Measurements from ENCODE around the gene PLP2.

Gene PLP2

GRCh38 chrX:49208399-49208798, 36.7 kb downstream of the PLP2 start:
- H3K27me3 ChIP-seq (ENCODE audit: control insufficient read depth, low read length), result no peaks in the 10 kb centered on the region
- H3K9me3 ChIP-seq (ENCODE audit: control insufficient read depth, insufficient read depth, low read length), result no peaks in the 10 kb centered on the region
- H3F3A ChIP-seq (ENCODE audit: control insufficient read depth, insufficient read depth), result no peaks in the 10 kb centered on the region
- no peak overlapping the region for H3K27ac ChIP-seq (ENCODE audit: low read depth, low read length)
- no peak overlapping the region for H3K4me3 ChIP-seq (ENCODE audit: low read length)
- H3K79me2 ChIP-seq (ENCODE audit: control insufficient read depth, low read length), result no peaks in the 10 kb centered on the region
- no peak overlapping the region for H3K4me2 ChIP-seq (ENCODE audit: low read length)
- no peaks in the 10 kb centered on the region for H3K9me2 ChIP-seq (replicated peaks; ENCODE audit: control insufficient read depth, low read length)
- no peaks in the 10 kb centered on the region for H3K4me1 ChIP-seq (ENCODE audit: control insufficient read depth, low read length)
- no peak for TF ChIP-seq EZH2phosphoT487 (IDR thresholded peaks at IDR 0.05; ENCODE audit: borderline replicate concordance, low read length)
- TF ChIP-seq, protein P1, sequence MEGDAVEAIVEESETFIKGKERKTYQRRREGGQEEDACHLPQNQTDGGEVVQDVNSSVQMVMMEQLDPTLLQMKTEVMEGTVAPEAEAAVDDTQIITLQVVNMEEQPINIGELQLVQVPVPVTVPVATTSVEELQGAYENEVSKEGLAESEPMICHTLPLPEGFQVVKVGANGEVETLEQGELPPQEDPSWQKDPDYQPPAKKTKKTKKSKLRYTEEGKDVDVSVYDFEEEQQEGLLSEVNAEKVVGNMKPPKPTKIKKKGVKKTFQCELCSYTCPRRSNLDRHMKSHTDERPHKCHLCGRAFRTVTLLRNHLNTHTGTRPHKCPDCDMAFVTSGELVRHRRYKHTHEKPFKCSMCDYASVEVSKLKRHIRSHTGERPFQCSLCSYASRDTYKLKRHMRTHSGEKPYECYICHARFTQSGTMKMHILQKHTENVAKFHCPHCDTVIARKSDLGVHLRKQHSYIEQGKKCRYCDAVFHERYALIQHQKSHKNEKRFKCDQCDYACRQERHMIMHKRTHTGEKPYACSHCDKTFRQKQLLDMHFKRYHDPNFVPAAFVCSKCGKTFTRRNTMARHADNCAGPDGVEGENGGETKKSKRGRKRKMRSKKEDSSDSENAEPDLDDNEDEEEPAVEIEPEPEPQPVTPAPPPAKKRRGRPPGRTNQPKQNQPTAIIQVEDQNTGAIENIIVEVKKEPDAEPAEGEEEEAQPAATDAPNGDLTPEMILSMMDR (IDR thresholded peaks at IDR 0.05; ENCODE audit: low read depth, low read length, poor library complexity, severe bottlenecking), result no peak
- no peaks in the 10 kb centered on the region for H4K20me1 ChIP-seq (ENCODE audit: control insufficient read depth, insufficient read depth, low read depth, low read length)
- H3K36me3 ChIP-seq (ENCODE audit: control insufficient read depth, low read length), result no peaks in the 10 kb centered on the region

- Histone ChIP-seq H3K4me1 (ENCODE audit: control insufficient read depth, low read length) (no peaks in the 10 kb centered on the region), H4K20me1 (ENCODE audit: control insufficient read depth, insufficient read depth, low read depth, low read length) (no peaks in the 10 kb centered on the region), H3K4me2 (ENCODE audit: low read length) (no peak overlapping the region), H3K27me3 (ENCODE audit: control insufficient read depth, low read length) (no peaks in the 10 kb centered on the region), H3K79me2 (ENCODE audit: control insufficient read depth, low read length) (no peaks in the 10 kb centered on the region), H3K4me3 (ENCODE audit: low read length) (no peak overlapping the region), H3K27ac (ENCODE audit: low read depth, low read length) (no peak overlapping the region), H3K9me2 (replicated peaks; ENCODE audit: control insufficient read depth, low read length) (no peaks in the 10 kb centered on the region), H3K9me3 (ENCODE audit: control insufficient read depth, insufficient read depth, low read length) (no peaks in the 10 kb centered on the region), H3K36me3 (ENCODE audit: control insufficient read depth, low read length) (no peaks in the 10 kb centered on the region), H3F3A (ENCODE audit: control insufficient read depth, insufficient read depth) (no peaks in the 10 kb centered on the region)
- TF ChIP-seq, protein P1 (IDR thresholded peaks at IDR 0.05; ENCODE audit: low read depth, low read length, poor library complexity, severe bottlenecking), result no peak
- TF ChIP-seq EZH2phosphoT487 (IDR thresholded peaks at IDR 0.05; ENCODE audit: borderline replicate concordance, low read length), result no peak
Observed at GRCh38 chrX:49209434-49210251, 37.9 kb downstream of the PLP2 start.

DNA sequence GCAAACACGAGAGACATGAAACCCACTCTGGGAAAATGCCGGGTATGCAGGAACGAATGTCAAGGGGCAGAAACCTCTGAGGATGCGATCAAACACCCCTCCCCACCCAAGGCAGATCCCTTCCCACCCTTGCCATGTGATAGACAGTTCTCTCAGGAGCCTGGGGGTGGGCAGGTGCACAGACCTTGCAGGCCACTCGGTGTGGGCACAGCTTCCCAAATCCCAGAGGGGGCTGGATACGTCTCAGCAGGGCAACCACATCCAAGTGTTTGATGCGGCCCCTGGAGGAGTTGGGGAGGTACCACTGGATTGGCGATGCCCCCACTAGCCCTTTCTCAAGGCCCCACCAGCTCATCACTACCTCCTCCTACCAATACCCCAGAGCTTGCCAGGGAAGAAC, 38.7 kb downstream of the PLP2 start:
- no peak overlapping the region for H3K4me2 ChIP-seq (ENCODE audit: low read length)

More for the DNA sequence above, 38.7 kb downstream of the PLP2 start:
- no peak overlapping the region for H3K27ac ChIP-seq (ENCODE audit: low read depth, low read length)
- no peaks in the 10 kb centered on the region for H3K9me3 ChIP-seq (ENCODE audit: control insufficient read depth, insufficient read depth, low read length)
- no peaks in the 10 kb centered on the region for H3K27me3 ChIP-seq (ENCODE audit: control insufficient read depth, low read length)
- TF ChIP-seq EZH2phosphoT487 (IDR thresholded peaks at IDR 0.05; ENCODE audit: borderline replicate concordance, low read length), result no peak
- TF ChIP-seq, protein P1 (IDR thresholded peaks at IDR 0.05; ENCODE audit: low read depth, low read length, poor library complexity, severe bottlenecking), result no peak
- no peaks in the 10 kb centered on the region for H3K4me1 ChIP-seq (ENCODE audit: control insufficient read depth, low read length)
- no peaks in the 10 kb centered on the region for H3K36me3 ChIP-seq (ENCODE audit: control insufficient read depth, low read length)
- no peak overlapping the region for H3K4me3 ChIP-seq (ENCODE audit: low read length)
- no peaks in the 10 kb centered on the region for H3K9me2 ChIP-seq (replicated peaks; ENCODE audit: control insufficient read depth, low read length)
- H4K20me1 ChIP-seq (ENCODE audit: control insufficient read depth, insufficient read depth, low read depth, low read length), result no peaks in the 10 kb centered on the region
- no peaks in the 10 kb centered on the region for H3F3A ChIP-seq (ENCODE audit: control insufficient read depth, insufficient read depth)
- no peaks in the 10 kb centered on the region for H3K79me2 ChIP-seq (ENCODE audit: control insufficient read depth, low read length)

Measured in DOHH2 (cell line).